ENCODE measurements around the gene EBF3.

EBF3 gene, protein sequence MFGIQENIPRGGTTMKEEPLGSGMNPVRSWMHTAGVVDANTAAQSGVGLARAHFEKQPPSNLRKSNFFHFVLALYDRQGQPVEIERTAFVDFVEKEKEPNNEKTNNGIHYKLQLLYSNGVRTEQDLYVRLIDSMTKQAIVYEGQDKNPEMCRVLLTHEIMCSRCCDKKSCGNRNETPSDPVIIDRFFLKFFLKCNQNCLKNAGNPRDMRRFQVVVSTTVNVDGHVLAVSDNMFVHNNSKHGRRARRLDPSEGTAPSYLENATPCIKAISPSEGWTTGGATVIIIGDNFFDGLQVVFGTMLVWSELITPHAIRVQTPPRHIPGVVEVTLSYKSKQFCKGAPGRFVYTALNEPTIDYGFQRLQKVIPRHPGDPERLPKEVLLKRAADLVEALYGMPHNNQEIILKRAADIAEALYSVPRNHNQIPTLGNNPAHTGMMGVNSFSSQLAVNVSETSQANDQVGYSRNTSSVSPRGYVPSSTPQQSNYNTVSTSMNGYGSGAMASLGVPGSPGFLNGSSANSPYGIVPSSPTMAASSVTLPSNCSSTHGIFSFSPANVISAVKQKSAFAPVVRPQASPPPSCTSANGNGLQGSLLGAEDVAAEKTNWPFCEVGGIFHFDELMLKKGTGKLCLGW

GRCh38 chr10:129963641-129964501 lies at the start of gene EBF3:
EBF3 (minus strand) TSS chr10:129964274; CDS start chr10:129963768, 506 bp downstream.
- DNase-seq: peak; percentile 71

DNA sequence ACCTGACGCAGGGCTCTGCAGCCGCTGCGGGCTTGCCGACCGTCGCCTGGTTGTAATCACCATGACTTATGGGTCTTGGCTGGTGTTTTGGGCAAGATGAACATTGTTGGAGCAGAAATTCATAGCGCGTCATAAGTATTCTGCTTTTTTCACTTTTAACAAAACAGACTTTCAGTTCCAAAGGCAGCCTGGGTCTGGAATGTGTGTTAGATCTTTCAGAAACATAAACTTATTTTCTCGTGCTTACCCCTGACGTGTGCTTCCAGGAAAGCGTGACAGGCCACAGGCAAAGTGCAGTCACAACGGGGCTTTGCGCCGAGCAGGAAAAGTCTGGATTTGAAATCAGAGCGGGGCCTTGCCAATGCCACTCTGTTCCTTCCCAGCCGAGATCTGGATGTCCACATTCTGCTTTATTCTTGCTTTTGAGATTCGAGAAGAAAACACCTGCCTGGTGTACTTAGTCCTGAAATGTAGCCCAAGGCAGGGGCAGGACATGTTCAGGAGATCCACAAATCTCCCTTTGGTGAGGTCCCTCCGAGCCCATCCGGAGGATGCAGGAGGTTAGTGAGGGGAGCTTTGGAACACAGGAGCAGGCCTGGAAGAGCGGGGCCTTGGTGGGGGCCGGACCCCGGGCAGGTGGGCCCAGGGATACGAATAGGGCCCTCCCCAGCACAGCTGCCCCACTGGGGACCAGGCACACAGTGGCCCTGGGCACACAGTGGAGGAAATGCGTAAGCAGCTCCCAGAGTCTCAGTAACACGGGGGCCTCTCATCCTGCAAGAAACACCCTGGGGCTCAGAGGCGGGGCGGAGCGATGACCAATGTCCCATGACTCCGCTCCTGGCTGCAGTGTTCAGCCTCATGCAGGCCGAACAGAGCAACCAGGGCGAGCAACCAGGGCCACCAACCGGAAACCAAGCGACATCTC lies 49.5 kb upstream of the EBF3 start:
- DNase-seq: no peak

GRCh38 chr10:130012129-130012528 lies 48.1 kb upstream of the EBF3 start:
- DNase-seq: no peak

DNA sequence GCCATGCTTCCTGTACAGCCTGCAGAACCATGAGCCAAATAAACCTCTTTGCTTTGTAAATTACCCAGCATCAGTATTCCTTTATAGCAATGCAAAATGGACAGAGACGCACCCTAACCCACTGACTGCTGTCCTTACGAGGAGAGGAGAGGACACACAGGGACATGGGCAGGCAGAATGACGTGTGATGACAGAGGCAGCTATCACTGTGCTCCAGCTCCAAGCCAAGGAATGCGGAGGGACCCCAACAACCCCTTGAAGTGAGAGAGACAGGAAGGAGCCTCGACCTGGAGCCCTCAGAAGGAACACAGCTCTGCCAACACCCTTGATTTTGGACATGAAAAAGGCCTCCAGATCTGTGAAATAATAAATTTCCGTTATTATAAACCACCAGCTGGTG lies 46.6 kb upstream of the EBF3 start:
- DNase-seq: no peak

GRCh38 chr10:130009228-130009627 lies 45.2 kb upstream of the EBF3 start:
- no peak for DNase-seq

- DNase-seq: no peak
These were observed 39.9 kb upstream of the EBF3 start for GRCh38 chr10:130003787-130004613.

DNA sequence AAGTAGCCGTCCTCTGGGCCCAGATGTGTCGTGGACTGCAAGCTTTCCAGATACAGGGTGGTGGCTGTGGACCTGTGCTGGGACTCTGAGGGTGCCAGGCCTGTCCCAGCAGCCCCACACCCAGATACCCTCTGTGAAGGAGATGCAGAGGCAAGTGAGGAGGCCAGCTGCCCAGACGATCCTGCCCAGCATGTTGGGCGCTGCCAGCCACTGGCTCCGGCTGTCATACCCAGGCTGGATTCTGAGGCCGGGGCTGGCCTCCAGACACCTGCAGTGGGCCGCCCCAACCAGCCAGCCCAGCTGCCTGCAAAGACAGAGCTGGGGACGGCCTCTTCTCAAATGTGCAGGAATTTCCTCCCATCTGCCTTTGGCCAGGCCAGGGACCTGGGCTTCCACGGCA lies 39.1 kb upstream of the EBF3 start:
- DNase-seq: no peak

DNA sequence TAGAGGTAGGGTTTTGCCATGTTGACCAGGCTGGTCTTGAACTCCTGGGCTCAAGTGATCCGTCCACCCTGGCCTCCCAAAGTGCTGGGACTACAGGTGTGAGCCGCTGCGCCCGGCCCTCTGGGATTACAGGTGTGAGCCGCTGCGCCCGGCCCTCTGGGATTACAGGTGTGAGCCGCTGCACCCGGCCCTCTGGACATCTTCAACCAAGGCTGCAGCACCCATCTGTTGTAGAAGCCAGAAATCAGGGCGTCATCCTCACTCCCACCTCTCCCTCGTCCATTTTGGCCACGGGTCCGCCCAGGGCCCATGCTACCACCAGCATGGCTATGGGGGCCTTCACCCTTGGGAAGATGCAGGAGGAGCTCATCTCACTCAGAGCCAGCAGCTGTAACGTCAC lies 38.5 kb upstream of the EBF3 start:
- DNase-seq: no peak

DNA sequence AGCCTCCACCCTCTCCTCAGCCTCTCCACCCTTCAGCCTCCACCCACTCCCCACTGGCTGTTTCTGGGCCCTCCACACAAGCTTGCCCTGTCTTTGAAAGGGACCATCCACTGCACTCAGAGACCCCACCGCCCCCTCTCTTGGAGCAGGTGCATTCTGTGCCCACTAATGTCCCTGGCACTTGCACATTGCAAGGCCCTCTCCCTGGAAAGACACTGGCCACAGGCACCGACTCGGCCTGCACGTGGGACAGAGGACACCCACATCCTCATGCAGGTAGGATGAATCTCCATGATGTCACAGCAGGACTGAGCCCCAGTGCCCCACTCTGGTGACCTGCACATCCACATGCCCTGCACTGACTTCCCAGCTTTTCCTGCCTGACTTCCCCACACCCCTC lies 36.8 kb upstream of the EBF3 start:
- no peak for DNase-seq

DNA sequence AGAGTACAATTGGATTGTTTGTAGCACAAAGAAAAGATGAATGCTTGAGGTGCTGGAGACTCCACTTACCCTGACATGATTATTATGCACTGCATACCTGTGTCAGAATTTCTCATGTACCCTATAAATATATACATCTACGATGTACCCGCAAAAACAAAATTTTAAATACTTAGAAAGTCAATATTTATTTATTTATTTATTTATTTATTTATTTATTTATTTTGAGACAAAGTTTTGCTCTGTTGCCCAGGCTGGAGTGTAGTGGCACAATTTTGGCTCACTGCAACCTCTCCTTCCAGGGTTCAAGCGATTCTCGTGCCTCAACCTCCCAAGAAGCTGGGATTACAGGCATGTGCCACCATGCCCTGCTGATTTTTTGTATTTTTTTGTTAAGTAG lies 35.1 kb upstream of the EBF3 start:
- no peak for DNase-seq

DNA sequence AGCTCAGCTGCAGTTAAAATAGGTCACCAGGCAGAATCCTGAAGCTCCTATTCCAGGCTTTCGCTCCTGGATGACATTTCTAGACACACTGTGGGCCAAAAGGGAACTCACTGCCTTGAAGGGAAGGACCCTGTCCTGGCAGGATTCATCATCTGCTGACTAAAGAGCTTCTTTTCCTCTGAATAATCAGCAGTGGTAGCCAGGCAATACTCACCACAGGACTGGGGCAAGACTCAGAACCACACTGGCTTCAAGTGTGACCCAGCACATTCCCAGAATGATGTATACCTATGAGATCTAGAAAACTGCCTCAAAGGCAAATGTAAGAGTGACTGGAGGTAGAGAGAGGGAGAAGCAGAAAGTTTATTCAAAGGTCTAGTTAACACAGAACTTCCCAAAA lies 29.5 kb upstream of the EBF3 start:
- no peak for DNase-seq

DNA sequence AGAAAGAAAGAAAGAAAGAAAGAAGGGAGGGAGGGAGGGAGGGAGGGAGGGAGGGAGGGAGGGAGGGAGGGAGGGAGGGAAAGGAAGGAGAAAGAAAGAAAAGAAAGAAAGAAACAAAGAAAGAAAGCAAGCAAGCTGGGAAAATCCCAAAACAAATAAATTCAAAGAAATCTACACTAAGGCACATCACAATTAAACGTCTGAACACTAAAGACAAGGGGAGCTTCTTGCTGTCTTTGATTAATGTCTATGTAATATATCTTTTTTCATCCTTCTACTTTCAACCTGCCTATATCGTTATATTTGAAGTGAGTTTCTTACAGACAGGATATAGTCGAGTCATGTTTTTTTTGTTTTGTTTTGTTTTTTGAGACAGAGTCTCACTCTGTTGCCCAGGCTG lies 28.3 kb upstream of the EBF3 start:
- DNase-seq: no peak

DNA sequence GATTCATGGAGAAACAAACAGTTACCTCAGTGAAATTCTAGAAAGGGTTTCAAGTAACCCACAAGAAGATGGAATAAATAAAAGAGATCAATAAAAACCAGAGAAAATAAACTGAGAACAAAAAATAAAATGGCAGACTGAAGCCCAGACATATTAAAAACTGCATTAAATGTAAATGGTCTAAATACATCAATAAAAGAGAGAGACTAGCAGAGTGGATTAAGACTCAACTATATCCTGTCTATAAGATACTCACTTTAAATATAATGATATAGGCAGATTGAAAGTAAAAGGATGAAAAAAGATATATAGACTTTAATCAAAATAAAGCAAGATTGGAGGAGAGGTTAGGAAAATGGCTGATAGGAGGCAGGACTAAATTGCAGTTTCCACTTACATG lies 18.8 kb upstream of the EBF3 start:
- DNase-seq: no peak

DNA sequence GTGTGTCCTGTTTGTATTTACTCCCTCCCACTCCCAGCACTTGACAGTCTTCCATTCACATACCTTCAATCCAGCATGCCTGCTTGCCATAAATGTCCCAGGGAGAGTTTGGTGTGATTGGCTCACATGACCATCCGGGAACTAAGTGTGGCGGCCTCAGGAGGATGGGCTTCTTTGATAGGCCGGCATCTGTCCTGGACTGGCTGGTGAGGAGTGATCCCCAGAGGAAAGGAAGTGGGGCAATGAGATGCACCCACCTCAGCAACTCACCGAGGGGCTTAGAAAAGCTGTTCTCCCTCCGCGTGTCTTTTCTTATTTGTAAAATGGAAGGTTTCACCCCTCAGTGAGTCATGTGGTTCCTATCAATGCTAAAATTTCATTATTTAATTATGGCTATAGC lies 14.9 kb upstream of the EBF3 start:
- DNase-seq: no peak

DNA sequence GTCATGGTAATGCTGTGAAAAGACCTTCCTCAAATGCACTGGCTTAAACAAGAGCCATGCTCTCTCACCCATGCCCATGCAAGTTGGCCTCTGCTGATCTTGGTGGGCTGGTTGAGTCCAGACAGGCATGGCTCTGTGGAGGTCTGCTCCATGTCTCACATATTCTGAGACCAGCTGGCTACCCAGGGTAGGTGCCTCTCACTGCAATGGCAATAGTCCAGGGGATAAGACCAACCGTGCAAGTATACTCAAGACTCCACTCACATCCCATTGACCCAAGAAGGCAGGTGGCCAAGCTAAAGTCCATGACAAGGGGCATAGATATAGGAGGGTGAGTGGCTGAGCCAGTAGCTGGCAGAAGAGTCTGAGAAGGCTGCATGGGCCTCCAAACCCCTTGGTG lies 14.2 kb upstream of the EBF3 start:
- DNase-seq: no peak

DNA sequence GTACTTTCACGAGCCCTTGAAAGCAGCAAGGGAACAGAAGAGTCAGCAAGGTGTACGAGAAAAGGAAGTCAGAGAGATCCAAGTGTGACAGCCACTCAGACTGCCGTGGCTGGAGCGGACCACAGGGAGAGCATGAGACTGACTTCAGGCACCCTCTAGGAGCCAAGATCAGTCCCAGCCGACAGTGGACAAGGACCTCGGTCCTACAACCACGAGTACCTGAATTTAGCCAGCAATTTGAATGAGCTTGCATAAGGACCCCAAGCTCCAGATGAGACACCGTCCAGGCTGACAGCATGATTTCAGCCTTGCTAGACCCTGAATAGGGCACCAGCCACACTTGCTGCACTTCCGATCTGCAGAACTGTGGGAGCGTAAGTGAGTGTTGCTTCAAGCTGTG lies 13.7 kb upstream of the EBF3 start:
- no peak for DNase-seq

- no peak for DNase-seq
These were observed 9.6 kb upstream of the EBF3 start for GRCh38 chr10:129973674-129974059.

DNA sequence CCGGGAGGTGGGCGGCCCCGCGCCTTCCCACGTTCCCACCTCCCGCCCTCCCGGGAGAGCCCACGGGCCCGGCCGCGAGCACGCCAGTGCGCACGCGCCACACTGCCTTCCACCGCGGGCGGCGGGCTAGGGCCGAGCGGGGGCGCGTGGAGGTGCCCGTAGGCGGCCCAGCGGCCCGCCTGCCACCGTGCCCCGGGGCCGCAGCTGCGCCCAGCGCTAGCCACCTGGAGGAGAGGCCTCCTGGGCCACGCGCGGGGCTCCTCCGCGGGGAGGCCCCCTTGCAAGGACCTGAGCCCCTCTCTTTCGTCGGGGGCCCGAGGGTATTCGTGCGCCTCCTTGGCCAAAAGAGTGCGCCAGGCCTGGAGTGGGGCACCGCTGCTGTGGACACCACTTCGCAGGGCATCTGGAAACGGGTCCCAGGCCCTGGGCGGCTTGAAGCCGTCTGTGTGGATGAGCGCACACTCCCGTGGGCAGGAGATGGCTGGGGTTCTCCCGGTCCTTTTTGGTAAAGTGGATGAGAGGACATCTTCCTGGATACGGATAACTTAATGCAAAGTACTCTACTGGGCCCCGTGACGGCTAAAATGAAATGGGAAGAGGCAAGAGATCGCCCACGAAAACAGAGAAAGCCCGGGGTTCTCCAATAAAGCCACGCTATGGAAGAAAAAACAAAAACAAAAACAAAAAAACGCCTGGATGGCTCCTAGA lies 9.0 kb upstream of the EBF3 start:
- no peak for DNase-seq

DNA sequence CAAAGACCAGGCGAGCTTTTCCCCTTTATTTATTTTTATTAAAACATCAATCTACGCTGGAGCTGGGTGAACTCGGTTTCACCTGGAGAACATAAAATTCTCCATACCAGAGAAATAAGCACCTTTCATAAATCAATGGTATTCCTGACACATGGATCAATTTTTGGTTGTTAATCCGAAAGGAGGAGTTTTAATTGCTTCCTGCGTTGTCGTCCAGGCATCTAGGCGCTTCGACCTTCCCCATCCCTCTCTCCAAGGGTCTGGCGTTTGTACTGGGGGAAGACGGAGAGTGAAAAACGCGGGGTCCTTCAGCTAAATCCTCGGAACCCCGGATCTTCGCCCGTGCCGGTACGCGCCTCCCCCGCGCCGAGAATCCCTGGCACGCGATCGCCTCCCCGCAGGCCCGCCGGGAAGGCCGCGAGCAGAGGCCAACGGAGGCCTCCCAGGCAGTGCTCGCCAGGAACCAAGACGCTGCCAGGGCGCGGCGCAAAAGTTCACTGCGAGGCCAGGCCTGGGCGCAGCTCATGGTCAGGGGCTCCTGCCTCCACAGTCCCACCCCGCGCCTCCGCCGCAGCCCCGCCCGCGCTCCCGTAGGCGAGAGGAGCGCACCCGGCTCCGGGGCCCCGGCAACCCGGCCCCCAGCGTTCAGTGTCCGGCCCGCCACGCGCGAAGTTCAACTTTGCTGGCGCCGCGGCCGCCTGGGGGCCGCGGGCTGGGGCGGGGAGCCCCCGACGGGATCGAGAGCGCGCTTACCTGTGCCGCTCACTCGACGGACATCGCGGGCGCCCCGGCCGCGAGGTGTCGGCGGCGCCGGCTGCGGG lies 8.3 kb upstream of the EBF3 start:
- no peak for DNase-seq
